ENCODE measurements around the gene PLA2G4B.

DNA sequence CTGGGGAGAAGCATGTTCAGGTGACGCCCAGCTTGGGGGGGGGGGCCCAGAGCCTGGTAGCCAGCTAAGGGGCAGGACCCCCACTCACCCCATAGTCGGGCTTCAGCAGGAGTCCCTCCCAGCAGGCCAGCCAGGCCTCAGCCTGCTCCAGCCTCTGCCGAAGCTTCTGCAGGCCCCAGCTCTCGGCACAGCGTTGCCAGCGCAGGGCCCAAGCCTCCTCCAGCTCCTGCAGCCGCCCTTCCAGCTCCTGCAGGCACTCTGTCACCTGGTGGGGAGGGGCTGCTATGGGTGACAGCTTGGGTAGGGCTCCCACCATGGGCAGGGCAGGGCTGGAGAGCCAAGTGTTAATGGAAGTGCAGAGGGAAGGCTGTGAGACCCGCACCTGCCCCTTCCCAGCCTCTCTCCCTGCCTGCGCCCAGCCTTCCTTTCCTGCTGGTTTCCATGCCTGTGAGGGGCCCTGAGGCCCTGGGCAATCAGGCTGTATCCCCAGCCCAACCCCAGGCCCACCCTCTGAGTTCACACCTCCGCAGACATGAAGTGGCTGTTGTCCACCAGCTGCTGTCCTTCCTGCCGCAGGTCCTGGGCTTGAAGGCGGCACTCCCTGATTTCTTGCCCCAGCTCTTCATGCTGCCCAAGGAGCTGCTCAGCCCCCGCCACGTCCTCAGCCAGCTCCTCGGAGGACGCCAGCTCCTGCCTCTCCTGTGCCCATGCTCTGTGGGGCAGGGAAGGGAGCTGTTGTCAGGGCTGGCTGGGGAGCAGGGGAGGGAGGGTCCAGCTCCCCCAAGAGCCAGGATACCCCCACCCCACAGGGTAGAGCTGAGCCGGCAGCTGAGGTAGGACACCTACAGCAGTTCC is 14.3 kb downstream of the PLA2G4B start:
- TF ChIP-seq, protein P1, sequence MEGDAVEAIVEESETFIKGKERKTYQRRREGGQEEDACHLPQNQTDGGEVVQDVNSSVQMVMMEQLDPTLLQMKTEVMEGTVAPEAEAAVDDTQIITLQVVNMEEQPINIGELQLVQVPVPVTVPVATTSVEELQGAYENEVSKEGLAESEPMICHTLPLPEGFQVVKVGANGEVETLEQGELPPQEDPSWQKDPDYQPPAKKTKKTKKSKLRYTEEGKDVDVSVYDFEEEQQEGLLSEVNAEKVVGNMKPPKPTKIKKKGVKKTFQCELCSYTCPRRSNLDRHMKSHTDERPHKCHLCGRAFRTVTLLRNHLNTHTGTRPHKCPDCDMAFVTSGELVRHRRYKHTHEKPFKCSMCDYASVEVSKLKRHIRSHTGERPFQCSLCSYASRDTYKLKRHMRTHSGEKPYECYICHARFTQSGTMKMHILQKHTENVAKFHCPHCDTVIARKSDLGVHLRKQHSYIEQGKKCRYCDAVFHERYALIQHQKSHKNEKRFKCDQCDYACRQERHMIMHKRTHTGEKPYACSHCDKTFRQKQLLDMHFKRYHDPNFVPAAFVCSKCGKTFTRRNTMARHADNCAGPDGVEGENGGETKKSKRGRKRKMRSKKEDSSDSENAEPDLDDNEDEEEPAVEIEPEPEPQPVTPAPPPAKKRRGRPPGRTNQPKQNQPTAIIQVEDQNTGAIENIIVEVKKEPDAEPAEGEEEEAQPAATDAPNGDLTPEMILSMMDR (IDR thresholded peaks at IDR 0.05), result no peak
- TF ChIP-seq POLR2A (IDR thresholded peaks at IDR 0.05), result no peak
